ENCODE data around the gene MGA. TPM values are rescaled to one million over a fixed set of nuclear protein-coding genes. Genes with fewer than 3 reads are reported as not detected.

The MGA gene
- total and polyA plus RNA-seq, 2 donors (not counting 3 experiments of a cell fraction or from before 2014, with no cell fraction given): 4.1 to 36.5 TPM

GRCh38 chr15:41816788-41817187 is 156.6 kb downstream of the MGA start:
- DNase-seq (ENCODE audit: low read depth, low spot score) (no peak), FAIRE-seq (no peak)
- intact Hi-C loops (cut with micrococcal nuclease) (no loop called here), dilution Hi-C loops (cut with MboI; ENCODE audit: extremely low pct_ligation_motif_present, low sequenced_read_pairs) (no loop called here)
- Histone ChIP-seq H3K9me1 (replicated peaks; ENCODE audit: control insufficient read depth, extremely low read depth, insufficient read depth, low read length) (no peaks in the 10 kb centered on the region), H3K27ac (ENCODE audit: insufficient read depth, low read depth, low read length) (no peak overlapping the region), H3K4me3 (replicated peaks in 1 of 3; ENCODE audit: insufficient read depth in 1 of 3, low read depth in 1 of 3, low read length in 3 of 3) (no peak overlapping the region), H3K9me3 (replicated peaks; ENCODE audit: control insufficient read depth, insufficient read depth, low read length) (no peaks in the 10 kb centered on the region), H2AFZ (ENCODE audit: low read depth, low read length) (no peak overlapping the region), H3K9ac (replicated peaks; ENCODE audit: extremely low read depth, insufficient read depth, low read length) (no peak overlapping the region), H3K36me3 (ENCODE audit: control insufficient read depth in 2 of 2, extremely low read depth in 1 of 2, insufficient read depth in 2 of 2, low read length in 2 of 2) (peaks cover 18 to 56% of the 10 kb centered on the region in 2 experiments), H3K4me2 (ENCODE audit: insufficient read depth, low read length) (no peak overlapping the region), H3K79me2 (ENCODE audit: control insufficient read depth, insufficient read depth, low read length) (no peaks in the 10 kb centered on the region), H3K27me3 (ENCODE audit: control insufficient read depth in 2 of 2, insufficient read depth in 2 of 2, low read length in 2 of 2) (no peaks in the 10 kb centered on the region), H3K4me1 (ENCODE audit: control insufficient read depth, extremely low read depth, insufficient read depth, low read length) (no peaks in the 10 kb centered on the region), H4K20me1 (replicated peaks; ENCODE audit: control insufficient read depth, extremely low read depth, insufficient read depth, low read length) (no peaks in the 10 kb centered on the region)
- POLR2A ChIA-PET: interaction anchor here (1.3 kb wide), 1 partner anchor 42 kb away, joined by 3 read pairs; the partner anchor contains the start of gene MAPKBP1
- TF ChIP-seq FOS (IDR thresholded peaks at IDR 0.05; ENCODE audit: borderline replicate concordance, insufficient read depth, low read length): no peak
- TF ChIP-seq CTCF (IDR thresholded peaks at IDR 0.05; ENCODE audit: extremely low read depth in 1 of 2, insufficient read depth in 1 of 2, low read depth in 1 of 2, low read length in 2 of 2): no peak
- no peak for TF ChIP-seq GATA2 (IDR thresholded peaks at IDR 0.05; ENCODE audit: insufficient read depth, insufficient read length, low read depth, low read length)
- no peak for TF ChIP-seq MAX (IDR thresholded peaks at IDR 0.05; ENCODE audit: insufficient read depth, insufficient read length)
- TF ChIP-seq POLR2A (IDR thresholded peaks at IDR 0.05; ENCODE audit: low read depth, low read length): no peak
- no peak for TF ChIP-seq EZH2 (IDR thresholded peaks at IDR 0.05; ENCODE audit: borderline replicate concordance, low read depth, low read length, severe bottlenecking)
- TF ChIP-seq MYC (IDR thresholded peaks at IDR 0.05; ENCODE audit: low read depth, low read length): no peak
- TF ChIP-seq POLR2AphosphoS5 (IDR thresholded peaks at IDR 0.05; ENCODE audit: insufficient read depth, low read depth, low read length): no peak
- no peak for TF ChIP-seq JUN (IDR thresholded peaks at IDR 0.05; ENCODE audit: borderline replicate concordance, insufficient read depth, insufficient read length, low read depth)
- CTCF ChIA-PET: interaction anchor here (1.3 to 2.9 kb wide), 4 partner anchors 42 to 88 kb away, joined by 3 to 12 read pairs (median 6); partner anchors contain the start of gene MAPKBP1
- BruUV-seq (replicated peaks): no TSS peak

All from endothelial cell of umbilical vein (primary cell).